Measurements from ENCODE around the gene WNT1. TPM values are rescaled to one million over a fixed set of nuclear protein-coding genes. Genes with fewer than 3 reads are reported as not detected.

WNT1 gene
- total RNA-seq, 3 donors from 2014 or later: not detected

- Histone ChIP-seq H3K36me3 (ENCODE audit: low read depth) (no peaks in the 10 kb centered on the region), H3K4me1 (ENCODE audit: low read depth) (peaks cover 25% of the 10 kb centered on the region), H3K9me3 (no peaks in the 10 kb centered on the region), H3K4me3 (no peak overlapping the region)
- intact Hi-C loops (cut with DNase I, micrococcal nuclease): no loop called here
- no peak for TF ChIP-seq CTCF (IDR thresholded peaks at IDR 0.05)
- ATAC-seq (peak; percentile 56), DNase-seq (peak in 1 of 3 donors; percentile 67)
Measured at GRCh38 chr12:48946205-48946604, 31.9 kb upstream of the WNT1 start.

- no peak overlapping the region for H3K4me3 ChIP-seq
- ATAC-seq (no peak), DNase-seq (no peak)
- no peak for TF ChIP-seq CTCF (IDR thresholded peaks at IDR 0.05)
- H3K9me3 ChIP-seq: no peaks in the 10 kb centered on the region
- H3K36me3 ChIP-seq (ENCODE audit: low read depth): no peaks in the 10 kb centered on the region
- H3K4me1 ChIP-seq (ENCODE audit: low read depth): peaks cover 25% of the 10 kb centered on the region
- intact Hi-C loops (cut with DNase I, micrococcal nuclease): no loop called here
Measured at GRCh38 chr12:48946943-48947342, 31.2 kb upstream of the WNT1 start.

GRCh38 chr12:48947727-48948126 lies 30.4 kb upstream of the WNT1 start:
- no peak for TF ChIP-seq CTCF (IDR thresholded peaks at IDR 0.05)
- Histone ChIP-seq H3K4me1 (ENCODE audit: low read depth) (peaks cover 25% of the 10 kb centered on the region), H3K4me3 (no peak overlapping the region), H3K9me3 (no peaks in the 10 kb centered on the region), H3K36me3 (ENCODE audit: low read depth) (no peaks in the 10 kb centered on the region)
- intact Hi-C loops (cut with DNase I, micrococcal nuclease): no loop called here
- DNase-seq (peak in 1 of 3 donors; percentile 60), ATAC-seq (peak; percentile 95)

GRCh38 chr12:48952691-48953090 lies 25.4 kb upstream of the WNT1 start:
- no peak for DNase-seq
- H3K4me1 ChIP-seq (ENCODE audit: low read depth): peaks cover 15% of the 10 kb centered on the region
- no peak for TF ChIP-seq CTCF (IDR thresholded peaks at IDR 0.05)
- ATAC-seq: no peak
- H3K4me3 ChIP-seq: no peak overlapping the region
- H3K36me3 ChIP-seq (ENCODE audit: low read depth): no peaks in the 10 kb centered on the region
- intact Hi-C loops (cut with DNase I, micrococcal nuclease): no loop called here
- H3K9me3 ChIP-seq: no peaks in the 10 kb centered on the region

GRCh38 chr12:48954061-48954460 lies 24.1 kb upstream of the WNT1 start:
- Histone ChIP-seq H3K36me3 (ENCODE audit: low read depth) (no peaks in the 10 kb centered on the region), H3K4me1 (ENCODE audit: low read depth) (peaks cover 18% of the 10 kb centered on the region), H3K9me3 (no peaks in the 10 kb centered on the region), H3K4me3 (no peak overlapping the region)
- ATAC-seq (no peak), DNase-seq (no peak)
- intact Hi-C loops (cut with DNase I, micrococcal nuclease): no loop called here
- TF ChIP-seq CTCF (IDR thresholded peaks at IDR 0.05): no peak

- Histone ChIP-seq H3K4me1 (ENCODE audit: low read depth) (peaks cover 18% of the 10 kb centered on the region), H3K9me3 (no peaks in the 10 kb centered on the region), H3K4me3 (no peak overlapping the region), H3K36me3 (ENCODE audit: low read depth) (no peaks in the 10 kb centered on the region)
- intact Hi-C loops (cut with DNase I, micrococcal nuclease): no loop called here
- no peak for ATAC-seq
- no peak for DNase-seq
- TF ChIP-seq CTCF (IDR thresholded peaks at IDR 0.05): no peak
Measured at GRCh38 chr12:48954841-48955501, 23.2 kb upstream of the WNT1 start.

All from mucosa of descending colon (tissue), 3 donors.